IMR-90 (cell line): ENCODE results near the gene NCKAP5. TPM values are rescaled to one million over a fixed set of nuclear protein-coding genes. Genes with fewer than 3 reads are reported as not detected.

Experiments
- ATAC-seq: fragments of 200-7000 bp; cut with Tn5 transposase; 2 replicates; pipeline ENCODE4 v1.9.1; 2020; ENCODE audit warnings: low read depth, mild to moderate bottlenecking, moderate library complexity
- BruUV-seq: library from RNA; stranded (reverse); fragments of 400-500 nt; replicated peaks from 2 replicates; lab custom pipeline; 2021; lab: Mats Ljungman, UMichigan
- CTCF ChIA-PET: fragments of 300-600 bp; formaldehyde crosslinking; extraction: SDS; loops from one replicate; lab custom pipeline; 2021; ENCODE audit warnings: antibody characterized with exemption; lab: Yijun Ruan, JAX
- POLR2A ChIA-PET: fragments of 300-600 bp; sonication (Branson Sonifier 250); formaldehyde crosslinking; loops from one replicate; lab custom pipeline; 2022; ENCODE audit warnings: antibody characterized with exemption; ENCODE audit not compliant: unreplicated experiment; lab: Charles Lee
- DNase-seq: peaks from one replicate; pipeline ENCODE4 v3.0.0; 2013
- H2AFZ ChIP-seq: replicated peaks from 2 replicates; pipeline ENCODE3; 2013; ENCODE audit warnings: low read length, mild to moderate bottlenecking; ENCODE audit not compliant: poor library complexity
- H2AK5ac ChIP-seq: 2 replicates; pipeline ENCODE4 v1.6.1; 2013; ENCODE audit warnings: low read depth, low read length, inconsistent platforms
- H2AK9ac ChIP-seq: replicated peaks from 2 replicates; pipeline ENCODE3; 2013; ENCODE audit warnings: mild to moderate bottlenecking, low read depth, low read length, moderate library complexity; ENCODE audit not compliant: poor library complexity
- H2BK120ac ChIP-seq: 2 replicates; pipeline ENCODE4 v1.6.1; 2013; ENCODE audit warnings: low read depth, low read length, inconsistent platforms
- H2BK15ac ChIP-seq: 3 replicates; pipeline ENCODE4 v1.6.1; 2013; ENCODE audit warnings: low read depth, low read length, inconsistent platforms
- H2BK20ac ChIP-seq: 2 replicates; pipeline ENCODE4 v1.6.1; 2013; ENCODE audit warnings: low read depth, mild to moderate bottlenecking, inconsistent platforms, low read length, moderate library complexity
- H2BK5ac ChIP-seq: 2 replicates; pipeline ENCODE4 v1.6.1; 2013; ENCODE audit warnings: mild to moderate bottlenecking, low read depth, low read length, inconsistent platforms; ENCODE audit not compliant: poor library complexity, severe bottlenecking
- H3K14ac ChIP-seq: replicated peaks from 2 replicates; pipeline ENCODE4 v1.6.1; 2013; ENCODE audit warnings: low read depth, low read length, inconsistent platforms
- H3K18ac ChIP-seq: 2 replicates; pipeline ENCODE4 v1.6.1; 2013; ENCODE audit warnings: low read depth, low read length, control low read depth
- H3K23ac ChIP-seq: 2 replicates; pipeline ENCODE4 v1.6.1; 2013; ENCODE audit warnings: low read depth, low read length, inconsistent platforms
- H3K27ac ChIP-seq: 2 replicates; pipeline ENCODE4 v1.5.1; 2013; ENCODE audit warnings: mild to moderate bottlenecking, control low read depth, low read length; ENCODE audit not compliant: insufficient read depth
- H3K27me3 ChIP-seq: 2 replicates; pipeline ENCODE4 v1.6.1; 2013; ENCODE audit warnings: low read length; ENCODE audit not compliant: control insufficient read depth, insufficient read depth
- H3K36me3 ChIP-seq: 2 replicates; pipeline ENCODE4 v1.6.1; 2013; ENCODE audit warnings: low read length, mixed read lengths; ENCODE audit not compliant: control insufficient read depth, insufficient read depth
- H3K4ac ChIP-seq: 2 replicates; pipeline ENCODE4 v1.6.1; 2013; ENCODE audit warnings: low read depth, low read length, inconsistent platforms
- H3K4me1 ChIP-seq: 2 replicates; pipeline ENCODE4 v1.6.1; 2013; ENCODE audit warnings: low read length, mixed read lengths; ENCODE audit not compliant: control insufficient read depth, insufficient read depth
- H3K4me2 ChIP-seq: 2 replicates; pipeline ENCODE4 v1.6.1; 2013; ENCODE audit warnings: low read depth, mild to moderate bottlenecking, control low read depth, low read length, moderate library complexity
- H3K4me3 ChIP-seq: 2 replicates; pipeline ENCODE4 v1.5.1; 2013; ENCODE audit warnings: low read depth, mild to moderate bottlenecking, control low read depth, low read length, moderate library complexity; ENCODE audit not compliant: insufficient read depth
- H3K56ac ChIP-seq: 2 replicates; pipeline ENCODE4 v1.6.1; 2013; ENCODE audit warnings: low read length, inconsistent platforms; ENCODE audit not compliant: insufficient read depth; ENCODE audit errors: extremely low read depth
- H3K79me1 ChIP-seq, 2 experiments: 2 replicates each; pipeline ENCODE4 v1.6.1; 2013; ENCODE audit warnings: low read length in 2 of 2, inconsistent platforms in 1 of 2, low read depth in 1 of 2
- H3K9ac ChIP-seq: 2 replicates; pipeline ENCODE4 v1.6.1; 2013; ENCODE audit warnings: low read depth, low read length, control low read depth
- H3K9me1 ChIP-seq: 2 replicates; pipeline ENCODE4 v1.6.1; 2013; ENCODE audit warnings: low read length, inconsistent platforms; ENCODE audit not compliant: insufficient read depth
- H3K9me3 ChIP-seq: 2 replicates; pipeline ENCODE4 v1.6.1; 2013; ENCODE audit warnings: low read length; ENCODE audit not compliant: control insufficient read depth, insufficient read depth
- H4K20me1 ChIP-seq: 2 replicates; pipeline ENCODE4 v1.6.1; 2013; ENCODE audit warnings: low read length, inconsistent platforms; ENCODE audit not compliant: insufficient read depth
- H4K5ac ChIP-seq: 2 replicates; pipeline ENCODE4 v1.6.1; 2013; ENCODE audit warnings: mild to moderate bottlenecking, low read depth, low read length, control low read depth
- H4K8ac ChIP-seq, 2 experiments: 2 replicates each; pipeline ENCODE4 v1.6.1; 2013; ENCODE audit warnings: low read depth in 2 of 2, low read length in 2 of 2, control low read depth in 1 of 2, inconsistent platforms in 1 of 2
- H4K91ac ChIP-seq: 2 replicates; pipeline ENCODE4 v1.6.1; 2013; ENCODE audit warnings: low read depth, low read length, inconsistent platforms; ENCODE audit not compliant: insufficient read depth
- CHD1 ChIP-seq: IDR thresholded peaks from 2 replicates; pipeline ENCODE4 v1.6.1; 2012; ENCODE audit warnings: low read depth, low read length, improper control_type of control experiment
- FOS ChIP-seq: fragments of 150-350 bp; IDR thresholded peaks from 2 replicates; pipeline ENCODE4 v1.6.1; 2016; ENCODE audit warnings: low read depth, low read length
- POLR2A ChIP-seq: IDR thresholded peaks from 2 replicates; pipeline ENCODE4 v1.6.1; 2012; ENCODE audit warnings: mild to moderate bottlenecking, low read depth, low read length
- WGBS, 2 experiments: methylation state at CpG; one replicate each; pipeline versions ENCODE4 v1.1.5 to v1.1.7; 2013; ENCODE audit warnings: missing lambda C conversion rate in 2 of 2; ENCODE audit not compliant: insufficient read length in 1 of 2; ENCODE audit errors: extremely low coverage in 2 of 2; 5-methylcytosine and 5-hydroxymethylcytosine counted together
- dilution Hi-C: fragments of 300-500 bp; cut with HindIII; formaldehyde crosslinking; loops from one replicate; pipeline ENCODE4 v1.14.3; 2018; ENCODE audit warnings: low sequenced_read_pairs; ENCODE audit not compliant: unreplicated experiment
- in situ Hi-C: fragments of 300-500 bp; cut with MboI; formaldehyde crosslinking; loops from 3 replicates; pipeline ENCODE4 v1.14.3; 2019; ENCODE audit warnings: low sequenced_read_pairs, inconsistent platforms, mixed read lengths
- intact Hi-C: fragments of 100-400 bp; cut with micrococcal nuclease; formaldehyde crosslinking; loops from 2 replicates; pipeline ENCODE4 v1.10.0; 2022
- polyA plus RNA-seq, 3 experiments: library from polyadenylated mRNA; depleted of rRNA; stranded (reverse); fragments of >200 nt; gene quantifications; 2 replicates each; pipeline ENCODE4 v1.2.3, GENCODE V29; 2012; ENCODE audit warnings: low replicate concordance in 1 of 3
- total RNA-seq: library from RNA; depleted of rRNA; stranded (reverse); fragments of >200 nt; gene quantifications from 2 replicates; pipeline ENCODE4 v1.2.3, GENCODE V29; 2012
- TF ChIP-seq, protein P1 (sequence below): fragments of 150-350 bp; IDR thresholded peaks from 2 replicates; pipeline ENCODE4 v1.6.1; 2017; ENCODE audit warnings: mild to moderate bottlenecking, antibody characterized with exemption, low read length, low read depth
- TF ChIP-seq, protein P2 (sequence below): fragments of 150-350 bp; IDR thresholded peaks from 2 replicates; pipeline ENCODE4 v1.6.1; 2016; ENCODE audit warnings: low read depth, mild to moderate bottlenecking, low read length, moderate library complexity, borderline replicate concordance

NCKAP5 gene
- total and polyA plus RNA-seq, 2 of the 4 experiments (the other 2 are of a cell fraction) = 2.7 to 3.9 TPM

DNA sequence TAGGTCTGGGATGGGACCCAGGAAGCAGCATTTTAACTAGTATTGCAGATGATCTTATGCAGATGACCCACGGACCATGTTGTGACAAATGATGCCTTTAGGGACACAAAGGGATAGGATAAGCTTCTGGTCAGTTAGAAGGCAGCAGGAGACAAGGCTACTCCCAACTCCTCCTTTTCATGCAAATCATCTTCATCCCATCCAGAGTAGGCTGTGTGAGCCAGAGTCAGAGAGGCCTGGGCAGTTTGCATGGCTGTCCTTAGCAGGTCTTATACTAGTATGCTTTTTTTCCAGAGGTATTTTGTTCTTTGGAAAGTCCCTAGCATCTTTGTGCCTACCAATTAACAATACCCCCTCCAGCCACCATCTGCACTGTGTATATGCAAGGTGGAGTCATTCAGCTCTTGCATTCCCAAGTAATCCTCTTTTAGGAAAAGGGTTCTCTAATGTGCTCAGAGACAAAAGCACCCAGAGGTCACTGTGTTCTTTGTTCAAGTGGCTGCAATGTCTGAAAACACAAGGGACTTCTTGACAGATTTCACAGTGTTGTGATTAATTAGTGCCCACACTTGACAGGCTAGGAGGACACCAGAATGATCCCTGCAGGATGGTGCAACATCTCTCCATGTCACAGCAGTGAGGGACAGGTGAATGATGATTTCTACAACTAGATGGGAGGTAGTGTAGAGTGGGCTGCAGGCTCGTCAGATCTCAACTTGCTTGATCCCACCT lies 225.8 kb downstream of the NCKAP5 start:
- dilution Hi-C loops = no loop called here
- no peak overlapping the region for H3K27ac ChIP-seq
- no peaks in the 10 kb centered on the region for H3K27me3 ChIP-seq
- no peaks in the 10 kb centered on the region; a peak in 1 of 4 replicates for H3K79me1 ChIP-seq
- 0 out of 2 replicates have a peak, but pooled peaks cover 5% of the 10 kb centered on the region for H3K9me1 ChIP-seq
- H3K4me2 ChIP-seq = no peak overlapping the region
- H2AK5ac ChIP-seq = no peak overlapping the region
- BruUV-seq = no TSS peak
- no peak overlapping the region for H4K5ac ChIP-seq
- ATAC-seq (no peak), DNase-seq (no peak)
- POLR2A ChIA-PET = no interaction called here
- H2BK5ac ChIP-seq = no peak overlapping the region
- no peak overlapping the region for H3K18ac ChIP-seq
- no peak overlapping the region for H3K14ac ChIP-seq
- in situ Hi-C loops = no loop called here
- peaks cover 8% of the 10 kb centered on the region for H3K4me1 ChIP-seq
- no peak overlapping the region for H2AFZ ChIP-seq
- no peak overlapping the region for H3K9ac ChIP-seq
- no peak overlapping the region for H3K4ac ChIP-seq
- H2BK20ac ChIP-seq = no peak overlapping the region
- H3K36me3 ChIP-seq = no peaks in the 10 kb centered on the region
- no peak overlapping the region for H3K23ac ChIP-seq
- no peak overlapping the region for H4K91ac ChIP-seq
- H4K8ac ChIP-seq = no peak overlapping the region
- TF ChIP-seq CHD1 (no peak), POLR2A (no peak), FOS (no peak)
- TF ChIP-seq, protein P1, sequence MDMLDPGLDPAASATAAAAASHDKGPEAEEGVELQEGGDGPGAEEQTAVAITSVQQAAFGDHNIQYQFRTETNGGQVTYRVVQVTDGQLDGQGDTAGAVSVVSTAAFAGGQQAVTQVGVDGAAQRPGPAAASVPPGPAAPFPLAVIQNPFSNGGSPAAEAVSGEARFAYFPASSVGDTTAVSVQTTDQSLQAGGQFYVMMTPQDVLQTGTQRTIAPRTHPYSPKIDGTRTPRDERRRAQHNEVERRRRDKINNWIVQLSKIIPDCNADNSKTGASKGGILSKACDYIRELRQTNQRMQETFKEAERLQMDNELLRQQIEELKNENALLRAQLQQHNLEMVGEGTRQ = no peak
- TF ChIP-seq, protein P2, sequence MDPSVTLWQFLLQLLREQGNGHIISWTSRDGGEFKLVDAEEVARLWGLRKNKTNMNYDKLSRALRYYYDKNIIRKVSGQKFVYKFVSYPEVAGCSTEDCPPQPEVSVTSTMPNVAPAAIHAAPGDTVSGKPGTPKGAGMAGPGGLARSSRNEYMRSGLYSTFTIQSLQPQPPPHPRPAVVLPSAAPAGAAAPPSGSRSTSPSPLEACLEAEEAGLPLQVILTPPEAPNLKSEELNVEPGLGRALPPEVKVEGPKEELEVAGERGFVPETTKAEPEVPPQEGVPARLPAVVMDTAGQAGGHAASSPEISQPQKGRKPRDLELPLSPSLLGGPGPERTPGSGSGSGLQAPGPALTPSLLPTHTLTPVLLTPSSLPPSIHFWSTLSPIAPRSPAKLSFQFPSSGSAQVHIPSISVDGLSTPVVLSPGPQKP = no peak
- H3K56ac ChIP-seq = no peak overlapping the region
- CTCF ChIA-PET = no interaction called here
- intact Hi-C loops = no loop called here
- no peak overlapping the region for H2BK120ac ChIP-seq
- no peak overlapping the region for H2BK15ac ChIP-seq
- no peaks in the 10 kb centered on the region for H3K9me3 ChIP-seq
- no peak overlapping the region for H2AK9ac ChIP-seq
- no CpG with 5 or more reads among the region's 2 CpGs for WGBS, 2 experiments
- no peaks in the 10 kb centered on the region for H4K20me1 ChIP-seq
- no peak overlapping the region for H3K4me3 ChIP-seq
